HG02759 (cell line): ENCODE results near the gene ZDHHC11.
"Not testable (repeated sequence)": the region's sequence is repeated elsewhere in the genome, so short reads cannot be mapped to it uniquely, and the experiment has no call there.

Experiments used
- ATAC-seq: cut with Tn5 transposase; IDR thresholded peaks from one replicate; pipeline ENCODE4 v1.9.1; 2021; ENCODE audit warnings: mild to moderate bottlenecking, moderate library complexity; ENCODE audit not compliant: unreplicated experiment

ZDHHC11 gene

GRCh38 chr5:860506-861150 lies 9.8 kb upstream of the ZDHHC11 start:
- no peak for ATAC-seq

- ATAC-seq, result no peak
Observed at GRCh38 chr5:859798-860296, 9.1 kb upstream of the ZDHHC11 start.

GRCh38 chr5:859391-859790 lies 8.6 kb upstream of the ZDHHC11 start:
- ATAC-seq, result no peak

GRCh38 chr5:858726-859125 lies 7.9 kb upstream of the ZDHHC11 start:
- ATAC-seq, result no peak

GRCh38 chr5:856531-857425 lies 6.0 kb upstream of the ZDHHC11 start:
- ATAC-seq, result no peak

GRCh38 chr5:855771-856530 lies 5.2 kb upstream of the ZDHHC11 start:
- no peak for ATAC-seq

- no peak for ATAC-seq
Observed at GRCh38 chr5:854966-855743, 4.4 kb upstream of the ZDHHC11 start.

GRCh38 chr5:854217-854616 lies 3.4 kb upstream of the ZDHHC11 start:
- no peak for ATAC-seq

- ATAC-seq, result not testable (repeated sequence)
Observed at GRCh38 chr5:853416-854090, 2.8 kb upstream of the ZDHHC11 start.

GRCh38 chr5:852431-853401 lies 1.9 kb upstream of the ZDHHC11 start:
- ATAC-seq, result no peak

GRCh38 chr5:852018-852417 lies 1.2 kb upstream of the ZDHHC11 start:
- ATAC-seq, result no peak

GRCh38 chr5:851553-851952 lies 767 bp upstream of the ZDHHC11 start:
- no peak for ATAC-seq

- no peak for ATAC-seq
Observed at GRCh38 chr5:851076-851475, 290 bp upstream of the ZDHHC11 start.

GRCh38 chr5:849651-850301 lies 1.0 kb downstream of the ZDHHC11 start:
- no peak for ATAC-seq

- ATAC-seq, result no peak
Observed at GRCh38 chr5:848671-849111, 2.1 kb downstream of the ZDHHC11 start.

GRCh38 chr5:847736-848135 lies 3.0 kb downstream of the ZDHHC11 start:
- ATAC-seq, result not testable (repeated sequence)

- not testable (repeated sequence) for ATAC-seq
Observed at GRCh38 chr5:847212-847611, 3.6 kb downstream of the ZDHHC11 start.

- not testable (repeated sequence) for ATAC-seq
Observed at GRCh38 chr5:846602-847091, 4.1 kb downstream of the ZDHHC11 start.
